DMS79 treated with DMSO at 0.1 percent for 48 hours (cell line): ENCODE measurements around the gene APOBEC2.
A peak's percentile ranks its signal among the peaks of the same experiment; 100 is the strongest.

ENCODE experiments used
- DNase-seq: peaks from one replicate; lab custom pipeline; 2025; lab: John Stamatoyannopoulos, UW

Gene APOBEC2

DNA sequence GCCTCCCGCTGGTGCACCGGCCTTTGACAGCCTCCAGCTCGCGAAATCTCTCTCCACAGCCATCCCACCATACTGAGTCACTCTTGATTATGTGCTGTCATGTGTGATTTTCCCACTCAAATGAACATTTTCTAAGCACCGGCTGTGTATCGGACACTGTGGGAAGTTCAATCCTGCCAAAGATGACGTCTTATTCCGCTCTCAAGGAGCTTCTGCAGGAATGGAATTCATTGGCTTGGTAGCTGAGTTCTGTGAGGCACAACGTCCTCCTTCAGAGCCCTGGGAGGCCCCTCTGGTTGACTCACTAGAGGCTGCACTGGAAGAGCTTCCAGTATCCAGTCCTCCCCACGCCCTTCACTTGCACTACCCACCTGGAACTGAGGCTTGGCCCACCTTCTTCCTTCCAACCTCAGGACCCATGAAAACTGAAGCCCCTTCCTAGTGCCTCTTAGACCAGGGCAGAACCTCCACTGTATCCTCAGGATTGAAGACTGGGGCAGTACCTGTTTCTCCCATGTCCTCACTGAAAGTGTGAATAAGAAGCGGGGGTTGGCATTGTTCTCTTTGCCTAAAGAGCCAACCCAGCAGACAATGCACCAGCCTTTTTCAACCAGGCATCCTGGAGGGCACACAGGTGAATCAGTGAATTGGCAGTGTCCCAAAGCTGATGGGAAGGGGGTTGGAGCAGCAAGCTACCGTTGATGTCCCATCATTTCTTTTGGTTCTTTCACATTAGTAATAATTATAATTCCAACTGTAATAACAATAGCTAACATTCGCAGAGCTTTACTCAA lies 15.7 kb upstream of the APOBEC2 start:
- DNase-seq, result no peak

DNA sequence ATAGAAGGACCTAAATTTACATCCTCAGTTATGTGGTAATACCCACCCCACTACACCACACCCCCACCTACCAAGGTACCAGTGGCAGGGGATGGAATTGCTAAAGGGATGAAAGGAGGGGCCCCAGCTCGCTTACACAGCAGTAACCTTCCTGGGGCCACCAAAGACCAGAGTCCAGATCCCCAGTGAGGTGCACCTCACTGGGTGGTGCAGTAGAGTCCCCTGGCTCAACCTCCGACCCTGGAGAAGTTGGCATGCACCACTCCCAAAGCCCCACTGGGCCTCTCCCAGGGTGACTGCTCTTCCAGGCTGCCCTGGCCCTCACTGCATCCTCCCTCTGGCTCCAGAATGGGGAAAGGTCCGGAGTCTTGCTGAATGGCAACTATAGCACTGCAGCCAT lies 14.8 kb upstream of the APOBEC2 start:
- DNase-seq, result no peak

DNA sequence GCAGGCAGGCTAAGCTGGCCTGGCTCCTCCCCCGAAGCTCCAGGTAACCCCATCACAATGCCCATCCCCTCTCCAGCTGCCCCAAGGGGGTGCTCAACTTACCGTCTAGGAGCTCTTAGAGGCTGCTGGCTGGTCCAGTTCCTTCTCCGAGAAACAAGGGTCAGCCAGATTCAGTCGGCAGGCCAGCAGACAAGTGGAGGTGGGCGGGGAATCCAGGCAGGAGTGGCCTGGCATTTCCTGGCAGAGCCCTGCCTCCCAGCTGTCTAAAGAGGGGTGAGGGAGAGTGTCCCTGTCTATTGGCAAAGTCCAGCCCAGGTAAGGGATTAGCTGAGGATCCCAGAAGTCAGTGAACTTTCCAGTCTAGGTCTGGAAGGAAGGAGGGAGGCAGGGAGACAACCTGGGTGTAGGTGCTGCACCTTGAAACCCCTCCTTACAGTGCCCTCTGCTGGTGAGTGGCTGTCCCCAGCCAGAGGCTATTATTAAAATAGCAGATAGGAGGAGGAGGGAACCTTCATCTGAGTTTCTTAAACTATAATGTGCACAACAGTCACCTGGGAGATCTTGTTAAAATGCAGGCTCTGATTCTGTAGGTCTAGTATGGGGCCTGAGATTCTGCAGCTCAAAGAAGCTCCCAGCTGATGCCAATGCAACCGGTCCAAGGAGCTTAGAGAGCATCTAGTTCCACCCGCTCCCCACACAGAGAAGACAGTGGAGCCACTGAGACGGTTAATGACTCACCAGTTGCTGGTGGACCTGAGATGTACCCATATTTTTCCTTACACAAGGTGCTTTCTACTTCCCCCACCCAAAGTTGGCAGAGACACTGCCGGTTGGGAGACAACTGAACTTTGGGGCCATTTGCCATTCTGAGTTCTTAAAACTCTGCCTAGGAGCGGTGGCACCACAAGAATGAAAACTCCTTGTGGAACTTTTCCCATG lies 13.7 kb upstream of the APOBEC2 start, which contains the start of gene UNC5CL:
TSS of gene UNC5CL (minus strand) at position 162 of the 939 bp plus-strand sequence. CDS start 4,147 bp downstream, outside the sequence.
- DNase-seq, result peak; percentile 54

DNA sequence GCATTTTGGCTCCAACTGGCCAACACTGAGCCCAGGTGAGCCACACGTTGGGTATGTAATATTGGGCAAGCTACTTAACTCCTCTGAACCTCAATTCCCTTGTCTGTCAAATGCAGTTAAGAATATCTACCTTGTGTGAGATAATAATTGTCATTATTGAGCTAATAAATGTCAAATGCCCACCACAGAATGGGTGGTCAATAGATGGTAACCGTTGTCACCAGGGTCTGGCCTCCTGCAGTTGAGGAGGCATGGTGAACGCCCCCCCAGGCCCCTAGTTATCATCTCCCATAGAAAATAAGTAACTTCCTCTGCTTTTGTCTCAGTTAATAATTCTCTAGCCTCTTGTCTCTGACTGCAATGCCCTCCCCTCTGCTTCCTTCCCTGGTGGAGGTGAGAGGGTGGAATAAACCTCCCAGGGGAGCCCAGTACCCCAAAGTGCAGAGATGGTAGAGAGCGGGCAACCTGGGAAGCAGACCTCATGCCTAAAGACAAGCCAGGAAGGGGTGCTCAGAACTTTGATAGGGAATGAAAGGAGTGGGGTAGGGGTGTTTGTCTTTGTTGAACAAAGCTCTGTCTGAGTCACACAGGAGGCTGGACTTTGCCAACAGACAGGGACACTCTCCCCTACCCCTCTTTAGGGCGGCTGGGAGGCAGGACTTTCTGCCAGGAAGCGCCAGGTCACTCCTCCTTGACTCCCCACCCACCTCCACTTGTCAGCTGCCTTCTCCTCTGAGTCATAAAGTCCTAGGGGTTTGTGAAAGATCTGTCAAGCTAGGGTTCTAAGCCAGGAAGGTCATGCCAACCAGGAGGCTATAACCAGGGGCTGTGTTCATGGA lies 12.7 kb upstream of the APOBEC2 start:
- DNase-seq, result no peak

DNA sequence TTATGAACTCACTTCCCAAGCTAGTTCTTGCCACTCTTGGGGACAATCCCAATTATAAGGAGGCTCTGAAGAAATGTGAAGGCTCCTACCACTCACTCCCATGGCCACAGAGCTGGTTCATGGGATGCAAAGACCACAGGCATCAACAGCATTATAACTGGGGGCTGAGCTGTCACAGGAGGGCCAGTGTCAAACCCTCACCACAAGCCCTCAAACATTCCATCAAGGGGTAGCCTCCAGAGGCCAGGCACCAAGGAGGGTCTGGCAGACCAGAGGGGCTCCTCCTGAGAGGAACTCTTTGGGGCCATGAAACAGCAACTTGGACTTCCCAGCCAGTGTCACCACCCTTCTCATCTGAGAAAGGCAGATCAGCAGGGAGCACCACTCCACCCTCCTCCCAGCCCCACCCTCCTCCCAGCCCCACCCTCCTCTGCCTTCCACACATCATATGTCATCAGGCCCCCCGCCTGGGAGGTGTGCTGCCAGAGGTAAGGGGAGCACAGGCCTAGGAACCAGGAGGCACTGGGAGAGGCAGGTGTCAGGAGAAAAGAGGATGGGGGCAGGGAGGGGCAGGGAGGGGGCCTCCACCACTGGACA lies 12.0 kb upstream of the APOBEC2 start:
- no peak for DNase-seq

DNA sequence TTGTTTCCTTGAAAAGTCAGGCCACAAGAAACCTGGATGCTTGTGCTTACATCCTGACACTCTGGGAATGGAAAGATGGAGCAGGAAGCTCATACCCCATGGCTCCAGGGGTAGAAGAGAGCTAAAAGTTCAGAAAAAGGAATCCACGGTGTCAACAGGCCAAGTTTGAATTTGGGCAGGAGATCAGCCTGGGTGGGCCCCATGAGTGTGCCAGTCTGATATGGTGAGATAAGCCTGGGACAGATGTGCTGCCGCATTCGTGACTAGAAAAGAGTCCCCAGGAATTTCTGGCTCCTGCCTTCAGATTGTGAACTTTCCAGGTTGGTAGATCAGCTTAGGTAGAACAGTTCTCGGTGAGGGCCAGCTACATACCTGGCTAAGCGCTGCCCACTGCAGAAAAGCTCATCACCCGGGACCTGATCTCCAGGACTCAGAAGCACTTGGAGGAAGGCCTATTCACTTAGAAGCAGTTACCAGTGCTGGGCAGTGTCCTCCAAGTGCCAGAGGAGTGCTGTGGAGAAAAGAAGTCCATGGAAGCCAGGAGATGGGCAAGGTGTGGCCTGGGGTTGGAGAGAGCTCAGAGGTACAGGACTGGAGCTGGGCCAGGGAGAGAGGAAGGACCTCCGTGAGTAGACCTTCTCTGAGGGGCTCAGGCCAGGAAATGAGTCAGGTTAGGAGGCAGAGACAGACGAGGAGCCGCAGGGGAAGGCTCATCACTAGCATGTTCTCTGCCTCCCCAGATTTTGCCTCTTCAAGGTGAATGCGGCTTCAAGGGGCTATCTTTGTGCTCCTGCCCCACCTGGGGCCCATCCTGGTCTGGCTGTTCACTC lies 10.6 kb upstream of the APOBEC2 start, which contains the start of gene TSPO2:
TSS of gene TSPO2 (plus strand) at position 242 of the 830 bp plus-strand sequence. CDS start at position 761, 519 bp downstream.
- DNase-seq, result no peak

DNA sequence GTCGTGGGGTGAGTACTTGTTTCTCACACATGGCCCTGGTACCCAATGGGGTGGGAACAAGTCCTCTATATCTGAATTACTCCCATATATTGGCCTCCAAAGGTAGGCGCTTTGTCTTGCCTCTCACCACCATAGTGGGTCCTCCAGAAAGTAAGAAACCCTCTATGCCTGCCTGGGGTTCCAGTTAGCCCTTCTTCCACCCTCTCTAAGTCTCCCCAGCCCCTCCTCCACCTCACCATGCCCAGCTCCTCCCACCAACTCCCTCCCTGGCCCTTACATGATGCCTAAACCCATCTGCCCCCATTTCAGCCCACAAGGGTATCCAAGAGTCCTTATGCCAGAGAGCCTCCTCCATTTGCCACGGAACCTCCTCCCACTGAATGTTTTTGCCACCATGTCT lies 9.9 kb upstream of the APOBEC2 start:
- no peak for DNase-seq

DNA sequence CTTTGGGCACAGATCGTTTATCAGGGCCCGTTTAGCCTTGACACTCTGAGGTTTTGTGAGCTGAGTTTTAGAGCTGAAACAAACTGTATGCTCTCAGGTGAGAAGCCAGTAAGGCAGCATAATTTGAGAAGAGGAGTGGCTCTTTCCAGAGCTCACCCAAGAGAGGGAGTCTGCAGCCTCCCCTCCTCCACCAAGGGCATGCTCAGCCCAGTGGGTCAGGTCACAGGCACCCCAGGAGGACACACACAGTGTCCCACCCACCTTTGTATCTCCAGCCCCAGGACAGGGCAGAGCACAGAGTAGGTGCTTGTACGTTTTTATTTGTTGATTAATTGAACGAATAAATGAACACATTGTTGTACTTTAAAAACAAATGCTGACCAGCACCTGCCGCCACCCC lies 7.3 kb upstream of the APOBEC2 start:
- DNase-seq, result peak; percentile 49

DNA sequence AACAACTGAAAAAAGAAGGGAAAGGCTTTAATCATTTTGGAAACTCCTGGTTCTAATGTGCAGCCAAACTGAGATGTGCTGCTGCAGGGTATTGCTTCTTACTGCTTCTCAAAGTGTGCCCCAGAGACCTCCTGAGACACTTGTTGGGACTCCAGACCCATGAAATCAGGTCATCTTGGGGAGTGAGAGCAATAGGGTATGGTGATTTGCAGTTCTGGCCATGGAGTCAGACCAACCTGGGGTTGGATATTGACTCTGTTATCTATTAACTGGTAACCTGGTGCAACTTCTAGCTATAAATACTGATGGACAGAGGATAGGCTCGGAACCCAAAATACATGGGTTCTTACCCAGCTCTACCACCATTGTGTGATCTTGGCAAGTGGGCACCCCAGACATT lies 6.9 kb upstream of the APOBEC2 start:
- no peak for DNase-seq

DNA sequence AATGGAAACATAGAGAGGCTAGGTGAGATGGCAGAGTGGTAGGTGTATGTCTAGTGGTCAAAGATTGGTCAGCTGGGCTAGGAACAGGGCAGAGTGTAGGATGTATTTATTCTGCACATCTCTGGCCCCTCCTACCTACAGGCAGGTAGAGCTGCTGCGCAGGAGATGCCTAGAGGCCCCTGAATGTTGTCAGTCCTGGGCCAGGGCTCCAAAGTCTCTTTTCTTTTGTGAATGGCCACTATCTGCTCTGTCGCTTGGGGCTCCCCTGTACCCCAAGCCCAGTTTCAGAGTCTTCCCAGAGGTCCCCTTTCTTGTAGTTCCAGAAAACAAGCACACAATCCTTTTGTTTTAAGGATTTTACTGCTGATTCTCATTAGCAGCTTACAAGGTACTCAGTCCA lies 5.7 kb upstream of the APOBEC2 start:
- DNase-seq, result no peak

DNA sequence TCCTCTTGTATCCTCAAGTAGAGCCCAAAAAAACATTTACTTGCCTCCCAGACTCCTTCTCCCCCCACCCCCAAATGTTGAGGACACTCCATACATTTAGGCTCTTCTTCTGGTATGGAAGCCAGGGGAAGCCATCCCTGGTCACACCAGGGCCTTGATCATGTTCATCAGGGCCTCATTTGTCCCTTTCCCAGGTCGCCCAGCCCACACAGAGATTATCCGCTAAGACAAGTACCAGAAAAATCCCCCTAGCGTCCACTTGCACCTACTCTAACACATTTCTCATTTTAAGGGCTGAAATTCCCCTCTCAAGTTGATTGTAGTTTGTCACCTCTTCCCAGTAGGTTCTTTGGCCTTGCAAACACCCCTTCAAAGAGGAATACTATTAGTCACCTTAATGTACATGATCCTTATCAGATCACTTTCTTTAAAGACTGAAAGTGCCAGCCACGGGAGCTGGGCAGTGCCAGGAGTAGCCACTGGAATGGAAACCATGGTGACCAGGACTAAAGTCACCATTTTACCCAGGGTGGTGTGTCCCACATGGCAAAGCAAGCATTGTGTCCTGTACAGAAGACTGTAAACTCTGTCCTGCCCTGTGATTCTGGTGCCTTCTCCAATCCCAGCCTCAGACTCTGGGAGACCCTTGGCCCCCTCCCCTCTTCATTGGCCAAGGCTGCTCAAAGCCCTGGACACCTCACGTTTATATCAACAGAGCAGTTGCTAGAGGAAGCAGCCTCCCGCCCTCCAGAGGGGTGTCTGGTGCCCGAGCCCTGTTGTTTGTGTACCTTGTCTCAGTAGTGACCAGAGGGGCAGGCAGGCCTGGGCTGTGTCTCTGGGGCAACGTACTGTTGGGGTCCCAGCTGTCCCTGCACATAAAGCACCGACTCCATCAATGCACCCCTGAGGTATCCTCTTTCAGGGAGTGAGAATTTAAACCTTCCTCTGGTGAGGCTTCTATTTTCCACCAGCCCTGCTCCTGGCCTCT lies 5.0 kb upstream of the APOBEC2 start:
- no peak for DNase-seq

DNA sequence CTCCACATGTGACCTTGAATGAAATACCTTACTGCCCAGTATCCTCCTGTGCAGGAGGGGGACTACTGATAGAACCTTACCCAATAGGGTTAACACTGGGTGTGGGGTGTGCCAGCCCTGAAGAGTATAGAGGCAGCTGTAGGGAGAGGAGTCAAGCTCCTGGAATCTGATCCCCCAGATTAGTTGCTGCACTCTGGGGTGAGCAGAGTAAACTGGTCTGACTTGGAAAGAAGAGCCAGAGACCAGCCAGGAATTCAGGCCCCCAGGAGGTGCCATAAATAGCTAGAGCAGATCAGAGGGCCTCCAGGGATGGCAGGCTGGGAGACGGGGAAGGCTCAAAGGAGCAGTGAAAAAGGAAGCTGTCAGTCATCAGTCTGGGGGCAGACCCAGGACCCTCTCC lies 3.5 kb upstream of the APOBEC2 start:
- no peak for DNase-seq

DNA sequence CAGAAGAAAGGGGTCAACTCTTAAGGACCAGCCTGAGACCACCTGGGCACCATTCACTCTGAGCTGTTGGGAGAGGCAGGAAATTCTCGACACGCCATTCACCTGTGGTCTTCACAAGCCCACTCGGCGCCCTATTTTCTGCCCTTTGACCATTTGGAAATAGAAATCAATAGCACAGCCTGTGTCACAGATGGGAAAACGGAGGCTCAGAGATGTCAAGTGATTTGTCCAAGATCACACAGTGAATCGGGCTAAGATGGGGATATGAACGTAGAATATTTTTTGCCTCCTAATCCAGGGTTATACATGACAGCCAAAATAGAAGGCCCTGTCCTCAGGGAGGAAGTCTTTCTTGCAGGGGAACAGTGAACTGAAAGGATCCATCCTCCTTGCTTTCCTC lies 3.0 kb upstream of the APOBEC2 start:
- DNase-seq, result no peak

DNA sequence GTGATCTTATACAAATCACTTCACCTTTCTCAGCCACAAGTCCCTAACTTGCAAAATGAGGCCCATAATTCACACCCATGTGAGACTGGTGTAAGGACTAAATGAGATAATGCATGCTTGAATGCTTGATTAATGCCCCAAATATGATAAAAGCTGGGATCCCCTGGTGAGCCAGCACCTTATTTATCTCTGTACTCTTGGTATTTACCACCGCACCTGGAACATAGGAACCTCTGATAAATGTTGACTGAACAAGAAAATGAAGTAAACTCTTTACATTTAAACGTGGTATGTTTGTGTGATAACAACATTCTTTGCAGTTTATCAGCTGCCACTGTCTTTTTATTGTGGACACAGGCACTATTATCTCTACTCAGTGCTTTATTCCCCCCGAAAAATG lies 2.5 kb upstream of the APOBEC2 start:
- no peak for DNase-seq

DNA sequence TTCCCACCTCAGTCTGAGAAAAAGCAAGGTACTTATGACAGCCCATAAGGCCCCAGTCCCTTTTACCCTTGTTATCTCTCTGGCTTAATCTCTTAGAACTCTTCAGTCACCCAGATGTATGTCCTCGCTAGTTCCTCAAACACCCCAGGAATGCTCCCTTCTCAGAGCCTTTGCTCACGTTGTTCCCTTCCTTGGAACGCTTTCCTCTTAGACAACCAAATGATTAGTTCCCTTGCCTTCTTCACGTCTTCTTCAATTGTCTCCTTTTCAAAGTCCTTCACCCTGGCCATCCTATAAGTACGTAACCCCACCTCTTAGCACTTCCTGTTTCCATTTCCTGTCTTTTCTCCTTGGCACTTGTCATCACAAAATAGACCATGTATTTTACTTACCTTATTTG lies 1.1 kb upstream of the APOBEC2 start:
- DNase-seq, result no peak

DNA sequence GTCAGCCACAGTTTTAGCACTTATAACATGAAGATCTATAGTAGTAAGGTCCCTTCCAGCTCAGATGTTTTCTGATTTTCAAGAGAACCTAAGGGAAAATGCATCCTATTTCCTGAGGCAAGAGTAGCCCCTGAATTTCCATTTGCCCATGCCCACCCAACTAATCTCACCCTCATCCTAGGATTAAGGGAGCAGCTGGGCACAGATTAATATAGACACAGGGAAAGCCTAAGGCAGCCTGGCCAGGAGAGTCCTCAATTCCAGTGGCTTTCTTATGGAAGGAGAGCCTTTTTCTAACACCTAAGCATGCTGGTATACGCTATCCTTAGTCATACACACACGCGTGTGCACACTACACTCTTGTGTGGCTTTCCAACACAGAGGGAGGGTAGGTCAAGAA lies 1.5 kb downstream of the APOBEC2 start:
- no peak for DNase-seq

DNA sequence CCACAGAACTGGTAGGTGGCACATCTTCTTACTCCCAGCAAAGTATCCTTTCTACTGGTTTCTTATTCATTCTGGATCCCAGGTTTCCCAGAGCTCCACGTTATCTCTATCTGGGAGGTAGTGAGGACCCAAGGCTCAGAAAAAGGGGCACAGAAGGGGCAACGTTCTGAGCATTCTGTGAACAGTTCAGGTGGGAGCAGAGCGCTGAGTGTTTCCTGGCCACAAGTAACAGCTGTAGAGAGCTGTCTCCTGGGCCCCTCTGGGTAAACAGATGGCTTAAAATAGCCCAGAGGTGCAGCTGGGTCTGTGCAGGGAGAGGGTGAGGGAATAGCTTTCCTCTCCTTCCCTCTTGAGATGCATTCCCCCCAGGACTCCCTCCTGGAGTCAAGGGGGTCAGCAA lies 2.1 kb downstream of the APOBEC2 start:
- DNase-seq, result no peak

DNA sequence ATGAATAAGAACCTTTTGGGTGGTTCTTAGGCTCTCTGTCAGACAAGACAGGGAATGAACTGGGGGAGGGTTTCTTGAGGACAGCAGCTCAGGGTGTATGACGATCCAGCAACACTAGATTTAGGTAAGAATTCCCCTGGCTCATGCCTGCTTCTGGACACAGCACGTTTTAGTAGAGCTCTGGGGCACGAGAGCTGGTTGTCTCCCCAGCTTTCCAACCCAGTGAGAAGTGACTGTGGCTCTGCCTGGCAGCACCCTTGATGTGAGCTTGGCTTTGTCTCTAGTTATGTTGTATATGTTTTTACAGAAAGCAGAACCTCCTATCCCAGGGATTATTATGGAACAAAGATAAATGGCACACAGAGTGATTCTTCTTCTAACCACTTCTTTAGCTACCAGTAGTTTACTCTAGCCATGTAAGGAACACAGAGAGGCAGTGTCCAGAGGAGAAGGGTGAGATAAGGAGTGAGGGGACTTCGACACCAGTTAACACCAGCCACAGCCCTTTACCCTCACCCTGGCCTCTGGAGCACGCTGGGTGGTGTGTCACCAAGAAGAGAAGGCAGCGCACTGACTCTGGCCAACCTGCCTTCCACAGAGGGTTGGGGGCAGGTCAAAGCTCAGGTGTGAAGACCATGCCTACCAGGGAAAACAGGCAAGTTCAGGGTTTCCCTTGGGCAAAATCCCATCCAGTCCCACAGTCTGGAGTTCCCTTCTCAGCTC lies 3.9 kb downstream of the APOBEC2 start:
- DNase-seq, result no peak

DNA sequence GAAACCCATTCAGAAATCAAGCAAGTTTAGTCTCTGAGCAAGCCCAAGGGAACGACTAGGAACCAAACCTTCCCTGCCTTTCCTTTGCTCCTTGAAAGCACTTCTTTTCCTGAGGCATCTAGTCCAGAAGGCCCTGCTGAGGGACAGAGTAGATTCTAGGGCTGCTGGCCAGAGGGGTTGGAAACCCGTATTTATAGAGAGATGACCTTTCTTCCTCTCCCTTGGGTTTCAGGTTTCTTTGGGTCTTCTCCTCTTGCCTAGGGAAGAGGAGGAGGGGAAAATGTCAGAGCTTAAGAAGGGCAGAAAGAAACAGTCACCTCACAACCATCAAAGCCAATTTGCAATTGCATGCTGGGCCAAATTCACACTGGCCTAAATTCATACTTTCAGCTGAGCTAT lies 5.8 kb downstream of the APOBEC2 start:
- DNase-seq, result no peak
